Transverse colon (tissue), 4 donors: Measurements from ENCODE around the gene ZNF425. TPM values are rescaled to one million over a fixed set of nuclear protein-coding genes. Genes with fewer than 3 reads are reported as not detected.
A peak's percentile ranks its signal among the peaks of the same experiment; 100 is the strongest.

Source experiments
- DNase-seq: peaks from one replicate; pipeline ENCODE4 v3.0.0-alpha.2; 2019
- H3K27ac ChIP-seq, 4 donors: fragments of 200-600 bp; sonication (generic); 2 replicates each; pipeline ENCODE4 v1.5.1; 2016 to 2018; ENCODE audit warnings: inconsistent platforms in 4 of 4
- H3K27me3 ChIP-seq: fragments of 200-600 bp; sonication (generic); 2 replicates; pipeline ENCODE4 v1.5.1; 2017; ENCODE audit warnings: inconsistent platforms
- H3K36me3 ChIP-seq, 4 donors: fragments of 200-600 bp; sonication (generic); 2 replicates each; pipeline ENCODE4 v1.5.1; 2017 to 2019; ENCODE audit warnings: inconsistent platforms in 4 of 4
- H3K4me1 ChIP-seq, 4 donors: fragments of 200-600 bp; sonication (generic); 2 replicates each; pipeline ENCODE4 v1.5.1; 2017 to 2020; ENCODE audit warnings: inconsistent platforms in 4 of 4
- H3K4me3 ChIP-seq, 4 donors: fragments of 200-600 bp; sonication (generic); 1 replicate in 1 of 4; 2 replicates in 3 of 4; pipeline versions ENCODE4 v1.5.1 to v1.6.1; 2017 to 2019; ENCODE audit warnings: inconsistent platforms in 4 of 4
- H3K9me3 ChIP-seq, 2 donors: fragments of 200-600 bp; sonication (generic); 2 replicates each; pipeline ENCODE4 v1.5.1; 2017 to 2019; ENCODE audit warnings: inconsistent platforms in 2 of 2
- CTCF ChIP-seq, 5 experiments: fragments of 200-600 bp in 3 of 5; fragments of 450-650 bp in 2 of 5; sonication (generic) in 3 of 5; IDR thresholded peaks; 1 replicate in 2 of 5; 2 replicates in 3 of 5; pipeline ENCODE4 v1.5.1; 2016 to 2017; ENCODE audit warnings: antibody characterized with exemption in 5 of 5, inconsistent platforms in 3 of 5, mild to moderate bottlenecking in 2 of 5, moderate library complexity in 1 of 5
- EP300 ChIP-seq: sonication (generic); formaldehyde crosslinking; IDR thresholded peaks from one replicate; pipeline ENCODE4 v1.6.1; 2017; ENCODE audit warnings: antibody characterized with exemption, low read depth
- POLR2A ChIP-seq: fragments of 450-650 bp; IDR thresholded peaks from one replicate; pipeline ENCODE4 v1.6.1; 2016; ENCODE audit warnings: antibody characterized with exemption, mild to moderate bottlenecking, moderate library complexity
- POLR2AphosphoS5 ChIP-seq, 3 donors: sonication (generic); formaldehyde crosslinking; IDR thresholded peaks; one replicate each; pipeline ENCODE4 v1.6.1; 2016; ENCODE audit warnings: antibody characterized with exemption in 3 of 3
- WGBS, 2 donors: methylation state at CpG; one replicate each; pipeline ENCODE4 v1.1.5; 2018; ENCODE audit warnings: low coverage in 1 of 2; 5-methylcytosine and 5-hydroxymethylcytosine counted together
- in situ Hi-C, 4 donors: fragments of 200-750 bp; cut with MboI; loops; one replicate each; pipeline versions ENCODE4 v1.15.0 to v1.15.1; 2017; ENCODE audit warnings: low sequenced_read_pairs in 3 of 4, low pct_ligation_motif_present in 1 of 4, low pct_unique_long_range_greater_than_20kb in 1 of 4
- intact Hi-C: fragments of 100-400 bp; cut with DNase I; formaldehyde crosslinking; loops from one replicate; pipeline ENCODE4 v1.15.1; 2023; ENCODE audit warnings: low total_unique reads
- total RNA-seq, 4 donors: library from RNA; depleted of rRNA; stranded (reverse); fragments of >200 nt; gene quantifications; one replicate each; pipeline ENCODE4 v1.1.0, GENCODE V29; 2016

The ZNF425 gene
- total RNA-seq, 4 donors from 2014 or later, result 0.37 to 2.3 (median 1.6) TPM

GRCh38 chr7:149126662-149127266, 640 bp upstream of the ZNF425 start:
- Histone ChIP-seq H3K27ac (peak overlapping the region; percentile 92 to 96 (median 95)), H3K9me3 (peaks cover 0 to 3% of the 10 kb centered on the region in 2 donors), H3K4me3 (peak overlapping the region; percentile 61 to 88 (median 80)), H3K36me3 (peaks cover 0 to 12% (median 0%) of the 10 kb centered on the region in 4 donors), H3K4me1 (peaks cover 6 to 19% (median 10%) of the 10 kb centered on the region in 4 donors), H3K27me3 (no peaks in the 10 kb centered on the region)
- TF ChIP-seq POLR2AphosphoS5 (IDR thresholded peaks at IDR 0.05) (no peak), POLR2A (no peak), CTCF (IDR thresholded peaks at IDR 0.05) (no peak), EP300 (no peak)
- 0 to 1% methylated on average over 4 to 37 of the region's 48 CpGs for WGBS, 2 donors
- DNase-seq, result peak; percentile 60
- intact Hi-C loops (loop anchor here (2.0 kb wide), 1 partner anchor 20 kb away; the partner anchor contains the start of gene ZNF398), in situ Hi-C loops (no loop called here)

GRCh38 chr7:149125189-149125862, 798 bp downstream of the ZNF425 start:
- H3K9me3 ChIP-seq, result no peaks in the 10 kb centered on the region
- 1 to 3% methylated on average over 8 to 21 of the region's 21 CpGs for WGBS, 2 donors
- TF ChIP-seq EP300 (no peak), POLR2AphosphoS5 (IDR thresholded peaks at IDR 0.05) (no peak), CTCF (IDR thresholded peaks at IDR 0.05) (no peak), POLR2A (no peak)
- H3K4me1 ChIP-seq, result peaks cover 6 to 19% (median 10%) of the 10 kb centered on the region in 4 donors
- H3K36me3 ChIP-seq, result peaks cover 0 to 2% (median 0%) of the 10 kb centered on the region in 4 donors
- H3K4me3 ChIP-seq, result peak overlapping the region; percentile 61 to 88 (median 74)
- H3K27me3 ChIP-seq, result no peaks in the 10 kb centered on the region
- in situ Hi-C loops, result no loop called here
- DNase-seq, result no peak
- intact Hi-C loops, result no loop called here
- peak overlapping the region; percentile 92 to 96 (median 95) for H3K27ac ChIP-seq

- in situ Hi-C loops, result no loop called here
- Histone ChIP-seq H3K27me3 (no peaks in the 10 kb centered on the region), H3K36me3 (no peaks in the 10 kb centered on the region), H3K27ac (no peak overlapping the region), H3K4me1 (no peaks in the 10 kb centered on the region), H3K4me3 (no peak overlapping the region), H3K9me3 (no peaks in the 10 kb centered on the region)
- WGBS, 2 donors, result 87 to 92% methylated on average over 5 to 12 of the region's 12 CpGs
- TF ChIP-seq CTCF (IDR thresholded peaks at IDR 0.05), result no peak
- TF ChIP-seq POLR2A, result no peak
- no peak for TF ChIP-seq EP300
- no peak for TF ChIP-seq POLR2AphosphoS5 (IDR thresholded peaks at IDR 0.05)
- intact Hi-C loops, result no loop called here
- DNase-seq, result no peak
Observed at GRCh38 chr7:149109969-149110368, 16.2 kb downstream of the ZNF425 start.

- no peaks in the 10 kb centered on the region for H3K36me3 ChIP-seq
- no peaks in the 10 kb centered on the region for H3K27me3 ChIP-seq
- in situ Hi-C loops (no loop called here), intact Hi-C loops (no loop called here)
- H3K9me3 ChIP-seq, result no peaks in the 10 kb centered on the region
- DNase-seq, result no peak
- no peak overlapping the region for H3K27ac ChIP-seq
- no peaks in the 10 kb centered on the region for H3K4me1 ChIP-seq
- 98% methylated on average over 25 of the region's 25 CpGs; no CpG with 5 or more reads in 1 of the 2 donors for WGBS, 2 donors
- H3K4me3 ChIP-seq, result no peak overlapping the region
- no peak for TF ChIP-seq EP300
- TF ChIP-seq CTCF (IDR thresholded peaks at IDR 0.05), result no peak
- no peak for TF ChIP-seq POLR2AphosphoS5 (IDR thresholded peaks at IDR 0.05)
- TF ChIP-seq POLR2A, result no peak
Observed at GRCh38 chr7:149104749-149105148, 21.4 kb downstream of the ZNF425 start.
